ENCODE data around the gene OR51B4.
"Not testable (repeated sequence)": the region's sequence is repeated elsewhere in the genome, so short reads cannot be mapped to it uniquely, and the experiment has no call there.

OR51B4 gene

GRCh38 chr11:5272395-5273017 is 29.2 kb downstream of the OR51B4 start:
- Mint-ChIP-seq H3K4me1 (ENCODE audit: low read depth) (no peaks in the 10 kb centered on the region), H3K9me3 (no peaks in the 10 kb centered on the region), H3K36me3 (ENCODE audit: low read depth) (no peaks in the 10 kb centered on the region)

DNA sequence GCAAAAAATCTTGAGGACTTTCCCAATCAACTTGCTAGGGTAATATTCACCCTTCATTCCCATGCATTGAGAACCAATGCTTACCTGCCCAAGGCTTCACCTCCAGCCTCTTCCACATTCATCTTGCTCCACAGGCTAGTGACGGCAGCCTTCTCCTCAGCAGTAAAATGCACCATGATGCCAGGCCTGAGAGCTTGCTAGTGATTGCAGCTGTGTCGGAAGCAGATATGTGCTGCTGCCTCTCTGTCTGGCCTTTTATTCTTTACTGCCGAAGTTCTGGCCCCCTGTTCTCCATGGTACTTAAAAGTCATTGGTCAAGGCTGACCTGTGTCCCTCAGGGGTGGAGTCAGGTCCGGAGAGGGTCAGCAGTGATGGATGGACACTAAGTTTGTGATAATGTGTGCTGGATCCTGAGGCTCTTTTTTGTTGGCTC is 32.0 kb downstream of the OR51B4 start, which contains the start of gene HBE1:
Gene HBE1 (minus strand): TSS at position 231 of the 433 bp plus-strand sequence. CDS start 55 bp downstream, at position 176.
- Mint-ChIP-seq H3K9me3 (no peaks in the 10 kb centered on the region), H3K36me3 (ENCODE audit: low read depth) (no peaks in the 10 kb centered on the region), H3K4me1 (ENCODE audit: low read depth) (no peaks in the 10 kb centered on the region), H3K27me3 (ENCODE audit: low read depth) (peaks cover 2% of the 10 kb centered on the region), H3K27ac (no peak within 1 kb of the TSS), H3K4me3 (no peak within 1 kb of the TSS)
- no peak for DNase-seq (ENCODE audit: low spot score)

More at GRCh38 chr11:5272395-5273017, 29.2 kb downstream of the OR51B4 start:
- no peak overlapping the region for H3K27ac Mint-ChIP-seq
- H3K4me3 Mint-ChIP-seq: no peak overlapping the region
- no peaks in the 10 kb centered on the region for H3K27me3 Mint-ChIP-seq (ENCODE audit: low read depth)
- no peak for DNase-seq (ENCODE audit: low spot score)

GRCh38 chr11:5267033-5267563 is 34.6 kb downstream of the OR51B4 start:
- no peak overlapping the region for H3K4me3 Mint-ChIP-seq
- no peaks in the 10 kb centered on the region for H3K36me3 Mint-ChIP-seq (ENCODE audit: low read depth)
- no peaks in the 10 kb centered on the region for H3K9me3 Mint-ChIP-seq
- no peaks in the 10 kb centered on the region for H3K4me1 Mint-ChIP-seq (ENCODE audit: low read depth)
- no peak for DNase-seq (ENCODE audit: low spot score)
- no peak overlapping the region for H3K27ac Mint-ChIP-seq
- H3K27me3 Mint-ChIP-seq (ENCODE audit: low read depth): peaks cover 2% of the 10 kb centered on the region

DNA sequence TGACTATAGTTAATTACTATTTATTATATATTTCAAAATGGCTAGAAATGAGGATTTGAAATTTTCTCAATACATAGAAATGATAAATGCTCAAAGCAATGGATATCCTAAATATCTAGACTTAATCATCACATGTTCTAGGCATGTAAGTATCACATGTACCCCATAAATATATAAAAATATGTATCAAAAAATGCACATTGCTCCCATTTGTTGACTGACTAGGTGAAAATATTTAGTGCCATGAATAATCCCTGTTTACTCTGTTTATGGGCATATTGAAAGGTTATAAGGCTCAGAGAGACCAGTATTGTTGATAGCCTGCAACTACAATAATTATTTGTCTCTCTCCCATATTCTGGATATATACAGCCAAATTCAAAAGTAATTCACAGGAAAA is 35.1 kb downstream of the OR51B4 start:
- no peaks in the 10 kb centered on the region for H3K9me3 Mint-ChIP-seq
- H3K4me3 Mint-ChIP-seq: no peak overlapping the region
- no peaks in the 10 kb centered on the region for H3K36me3 Mint-ChIP-seq (ENCODE audit: low read depth)
- no peak for DNase-seq (ENCODE audit: low spot score)
- H3K27me3 Mint-ChIP-seq (ENCODE audit: low read depth): peaks cover 2% of the 10 kb centered on the region
- no peaks in the 10 kb centered on the region for H3K4me1 Mint-ChIP-seq (ENCODE audit: low read depth)
- H3K27ac Mint-ChIP-seq: no peak overlapping the region

DNA sequence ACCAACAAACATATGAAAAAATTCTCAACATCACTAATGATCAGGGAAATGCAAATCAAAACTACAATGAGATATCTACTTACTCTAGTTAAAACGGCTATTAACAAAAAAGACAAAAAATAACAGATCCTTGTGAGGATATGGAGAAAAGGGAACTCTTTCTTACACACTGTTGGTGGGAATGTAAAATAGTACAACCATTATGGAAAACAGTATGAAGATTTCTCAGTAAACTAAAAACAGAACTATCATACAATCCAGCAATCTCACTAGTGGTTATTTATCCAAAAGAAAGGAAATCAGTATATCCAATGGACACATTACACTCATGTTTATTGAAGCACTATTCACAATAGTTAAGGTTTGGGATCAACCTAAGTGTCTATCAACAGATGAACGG is 35.9 kb downstream of the OR51B4 start:
- Mint-ChIP-seq H3K4me1 (ENCODE audit: low read depth) (no peaks in the 10 kb centered on the region), H3K36me3 (ENCODE audit: low read depth) (no peaks in the 10 kb centered on the region)

GRCh38 chr11:5258543-5259262 is 43.0 kb downstream of the OR51B4 start:
- Mint-ChIP-seq H3K4me3 (no peak overlapping the region), H3K27me3 (ENCODE audit: low read depth) (no peaks in the 10 kb centered on the region), H3K9me3 (no peaks in the 10 kb centered on the region), H3K27ac (no peak overlapping the region), H3K36me3 (ENCODE audit: low read depth) (no peaks in the 10 kb centered on the region), H3K4me1 (ENCODE audit: low read depth) (no peaks in the 10 kb centered on the region)
- no peak for DNase-seq (ENCODE audit: low spot score)

More for the DNA sequence above, 35.9 kb downstream of the OR51B4 start:
- Mint-ChIP-seq H3K27ac (no peak overlapping the region), H3K27me3 (ENCODE audit: low read depth) (peaks cover 2% of the 10 kb centered on the region), H3K9me3 (no peaks in the 10 kb centered on the region), H3K4me3 (no peak overlapping the region)
- DNase-seq (ENCODE audit: low spot score): no peak

GRCh38 chr11:5257296-5257695 is 44.5 kb downstream of the OR51B4 start:
- no peak overlapping the region for H3K4me3 Mint-ChIP-seq
- no peaks in the 10 kb centered on the region for H3K4me1 Mint-ChIP-seq (ENCODE audit: low read depth)
- no peaks in the 10 kb centered on the region for H3K9me3 Mint-ChIP-seq
- no peak for DNase-seq (ENCODE audit: low spot score)
- H3K36me3 Mint-ChIP-seq (ENCODE audit: low read depth): no peaks in the 10 kb centered on the region
- no peak overlapping the region for H3K27ac Mint-ChIP-seq
- no peaks in the 10 kb centered on the region for H3K27me3 Mint-ChIP-seq (ENCODE audit: low read depth)

DNA sequence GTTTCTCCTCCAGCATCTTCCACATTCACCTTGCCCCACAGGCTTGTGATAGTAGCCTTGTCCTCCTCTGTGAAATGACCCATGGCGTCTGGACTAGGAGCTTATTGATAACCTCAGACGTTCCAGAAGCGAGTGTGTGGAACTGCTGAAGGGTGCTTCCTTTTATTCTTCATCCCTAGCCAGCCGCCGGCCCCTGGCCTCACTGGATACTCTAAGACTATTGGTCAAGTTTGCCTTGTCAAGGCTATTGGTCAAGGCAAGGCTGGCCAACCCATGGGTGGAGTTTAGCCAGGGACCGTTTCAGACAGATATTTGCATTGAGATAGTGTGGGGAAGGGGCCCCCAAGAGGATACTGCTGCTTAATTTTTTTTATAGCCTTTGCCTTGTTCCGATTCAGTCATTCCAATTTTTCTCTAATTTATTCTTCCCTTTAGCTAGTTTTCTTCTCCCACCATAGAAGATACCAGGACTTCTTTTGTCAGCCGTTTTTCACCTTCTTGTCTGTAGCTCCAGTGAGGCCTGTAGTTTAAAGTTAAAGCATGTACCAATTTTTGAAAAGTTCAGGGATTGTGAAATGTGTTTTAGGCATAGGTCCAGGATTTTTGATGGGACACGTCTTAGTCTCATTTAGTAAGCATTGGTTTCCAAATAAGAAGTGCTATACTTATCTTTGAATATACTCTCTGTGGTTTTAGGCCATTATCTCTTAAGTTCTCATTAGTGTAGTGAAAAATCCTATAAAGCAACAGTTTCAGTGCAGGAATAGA is 46.9 kb downstream of the OR51B4 start, which contains the start of gene HBG2:
Gene HBG2 (minus strand): TSS at position 136 of the 768 bp plus-strand sequence. CDS start 53 bp downstream, at position 83.
- H3K9me3 Mint-ChIP-seq; H3K4me3 Mint-ChIP-seq; H3K27ac Mint-ChIP-seq; DNase-seq (ENCODE audit: low spot score); H3K27me3 Mint-ChIP-seq (ENCODE audit: low read depth); H3K4me1 Mint-ChIP-seq (ENCODE audit: low read depth); H3K36me3 Mint-ChIP-seq (ENCODE audit: low read depth): not testable (repeated sequence)

DNA sequence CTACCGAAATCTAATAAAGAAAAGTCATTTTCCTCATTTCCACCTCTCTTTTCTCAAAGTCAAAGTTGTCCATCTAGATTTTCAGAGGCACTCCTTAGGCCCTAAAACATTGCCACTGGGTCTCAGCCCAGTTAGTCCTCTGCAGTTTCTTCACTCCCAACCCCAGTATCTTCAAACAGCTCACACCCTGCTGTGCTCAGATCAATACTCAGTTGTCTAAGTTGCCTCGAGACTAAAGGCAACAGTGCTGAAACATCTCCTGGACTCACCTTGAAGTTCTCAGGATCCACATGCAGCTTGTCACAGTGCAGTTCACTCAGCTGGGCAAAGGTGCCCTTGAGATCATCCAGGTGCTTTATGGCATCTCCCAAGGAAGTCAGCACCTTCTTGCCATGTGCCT is 47.7 kb downstream of the OR51B4 start:
- H3K27ac Mint-ChIP-seq; DNase-seq (ENCODE audit: low spot score); H3K9me3 Mint-ChIP-seq; H3K4me1 Mint-ChIP-seq (ENCODE audit: low read depth); H3K4me3 Mint-ChIP-seq; H3K27me3 Mint-ChIP-seq (ENCODE audit: low read depth); H3K36me3 Mint-ChIP-seq (ENCODE audit: low read depth): not testable (repeated sequence)

DNA sequence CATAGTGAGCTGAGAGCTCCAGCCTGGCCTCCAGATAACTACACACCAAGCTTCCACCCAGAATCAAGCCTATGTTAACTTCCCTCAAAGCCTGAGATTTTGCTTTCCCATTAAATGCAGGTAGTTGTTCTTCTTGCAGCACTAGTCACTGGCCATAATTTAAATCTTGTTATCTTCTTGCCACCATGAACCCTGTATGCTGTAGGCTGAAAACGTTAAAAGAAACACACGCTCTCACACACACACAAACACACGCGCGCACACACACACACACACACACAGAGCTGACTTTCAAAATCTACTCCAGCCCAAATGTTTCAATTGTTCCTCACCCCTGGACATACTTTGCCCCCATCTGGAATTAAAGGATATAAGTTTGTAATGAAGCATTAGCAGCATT is 48.3 kb downstream of the OR51B4 start:
- H3K27ac Mint-ChIP-seq; H3K36me3 Mint-ChIP-seq (ENCODE audit: low read depth); H3K27me3 Mint-ChIP-seq (ENCODE audit: low read depth): not testable (repeated sequence)

GRCh38 chr11:5252919-5253265 is 48.9 kb downstream of the OR51B4 start:
- no peak overlapping the region for H3K27ac Mint-ChIP-seq
- DNase-seq (ENCODE audit: low spot score): no peak
- H3K4me3 Mint-ChIP-seq: no peak overlapping the region
- H3K27me3 Mint-ChIP-seq (ENCODE audit: low read depth): no peaks in the 10 kb centered on the region
- H3K9me3 Mint-ChIP-seq: no peaks in the 10 kb centered on the region
- H3K4me1 Mint-ChIP-seq (ENCODE audit: low read depth): no peaks in the 10 kb centered on the region
- no peaks in the 10 kb centered on the region for H3K36me3 Mint-ChIP-seq (ENCODE audit: low read depth)

More for the DNA sequence above, 48.3 kb downstream of the OR51B4 start:
- DNase-seq (ENCODE audit: low spot score); H3K4me1 Mint-ChIP-seq (ENCODE audit: low read depth); H3K9me3 Mint-ChIP-seq; H3K4me3 Mint-ChIP-seq: not testable (repeated sequence)

DNA sequence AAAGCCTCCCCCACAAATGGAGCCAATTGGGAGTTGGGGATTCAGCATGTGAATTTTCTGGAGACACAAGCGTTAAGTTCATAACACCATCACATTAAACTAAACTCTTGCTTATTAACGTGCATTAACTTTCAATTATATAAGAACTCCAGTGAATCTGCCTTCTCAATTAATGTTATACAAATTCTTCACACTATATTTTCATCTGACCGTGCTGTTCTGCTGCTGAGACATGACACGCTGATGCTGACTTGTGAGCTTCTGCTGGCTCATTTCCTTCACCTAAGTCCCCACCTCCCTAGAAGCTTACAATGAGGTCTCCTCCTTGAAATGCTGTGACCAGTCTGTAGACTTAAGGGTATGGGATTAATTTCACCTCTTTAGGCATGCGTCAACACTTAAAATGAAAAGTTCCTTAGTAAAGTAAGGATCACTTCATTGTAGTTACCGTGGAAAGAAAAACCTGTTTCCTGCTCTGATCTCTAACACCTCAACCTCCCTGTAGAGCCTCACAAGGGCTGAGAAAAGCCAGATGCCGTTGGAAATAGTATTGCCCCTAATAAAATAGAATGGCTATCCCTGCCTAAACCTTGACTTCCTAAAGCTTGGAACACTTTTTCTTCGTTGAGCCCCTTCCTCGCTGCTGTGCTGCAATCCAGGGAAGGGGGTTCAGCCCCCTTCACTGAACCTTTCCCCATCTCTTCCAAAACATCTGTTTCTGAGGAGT is 49.4 kb downstream of the OR51B4 start:
- no peaks in the 10 kb centered on the region for H3K27me3 Mint-ChIP-seq (ENCODE audit: low read depth)
- no peak for DNase-seq (ENCODE audit: low spot score)
- no peak overlapping the region for H3K4me3 Mint-ChIP-seq
- H3K9me3 Mint-ChIP-seq: no peaks in the 10 kb centered on the region
- H3K27ac Mint-ChIP-seq: no peak overlapping the region
- H3K36me3 Mint-ChIP-seq (ENCODE audit: low read depth): no peaks in the 10 kb centered on the region
- H3K4me1 Mint-ChIP-seq (ENCODE audit: low read depth): no peaks in the 10 kb centered on the region

DNA sequence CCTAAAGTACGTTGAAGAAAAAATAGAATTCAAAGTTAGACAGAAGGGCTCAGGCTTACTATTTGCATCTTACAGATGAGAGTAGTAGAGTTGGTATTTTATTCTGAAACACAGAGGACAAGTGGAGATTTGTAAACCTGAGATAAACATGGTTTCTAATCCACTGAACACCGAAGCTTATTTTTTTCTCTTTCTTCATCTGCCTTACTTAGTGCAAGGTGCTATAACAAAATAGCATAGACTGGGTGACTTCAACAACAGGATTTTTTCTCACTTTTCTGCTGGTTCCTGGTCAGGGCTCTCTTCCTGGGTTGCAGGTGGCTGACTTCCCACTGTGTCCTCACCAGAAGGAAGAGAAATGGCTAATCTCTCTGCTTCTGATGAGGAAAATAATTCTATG is 50.0 kb downstream of the OR51B4 start:
- no peaks in the 10 kb centered on the region for H3K9me3 Mint-ChIP-seq
- H3K27me3 Mint-ChIP-seq (ENCODE audit: low read depth): no peaks in the 10 kb centered on the region
- no peak overlapping the region for H3K27ac Mint-ChIP-seq
- H3K4me1 Mint-ChIP-seq (ENCODE audit: low read depth): no peaks in the 10 kb centered on the region
- H3K36me3 Mint-ChIP-seq (ENCODE audit: low read depth): no peaks in the 10 kb centered on the region
- H3K4me3 Mint-ChIP-seq: no peak overlapping the region
- no peak for DNase-seq (ENCODE audit: low spot score)
